Pulmonary artery endothelial cell (primary cell): ENCODE results near the gene APOC4. TPM values are rescaled to one million over a fixed set of nuclear protein-coding genes. Genes with fewer than 3 reads are reported as not detected.
"Not testable (repeated sequence)": the region's sequence is repeated elsewhere in the genome, so short reads cannot be mapped to it uniquely, and the experiment has no call there.

Source experiments
- DNase-seq: peaks from one replicate; pipeline ENCODE4 v3.0.0-alpha.2; 2011; ENCODE audit warnings: low read depth, low spot score
- total RNA-seq: library from RNA; depleted of rRNA; stranded (reverse); fragments of >200 nt; gene quantifications from 2 replicates; pipeline ENCODE4 v1.2.3, GENCODE V29; 2014

The APOC4 gene, protein sequence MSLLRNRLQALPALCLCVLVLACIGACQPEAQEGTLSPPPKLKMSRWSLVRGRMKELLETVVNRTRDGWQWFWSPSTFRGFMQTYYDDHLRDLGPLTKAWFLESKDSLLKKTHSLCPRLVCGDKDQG
- not detected in 2 replicates for total RNA-seq

DNA sequence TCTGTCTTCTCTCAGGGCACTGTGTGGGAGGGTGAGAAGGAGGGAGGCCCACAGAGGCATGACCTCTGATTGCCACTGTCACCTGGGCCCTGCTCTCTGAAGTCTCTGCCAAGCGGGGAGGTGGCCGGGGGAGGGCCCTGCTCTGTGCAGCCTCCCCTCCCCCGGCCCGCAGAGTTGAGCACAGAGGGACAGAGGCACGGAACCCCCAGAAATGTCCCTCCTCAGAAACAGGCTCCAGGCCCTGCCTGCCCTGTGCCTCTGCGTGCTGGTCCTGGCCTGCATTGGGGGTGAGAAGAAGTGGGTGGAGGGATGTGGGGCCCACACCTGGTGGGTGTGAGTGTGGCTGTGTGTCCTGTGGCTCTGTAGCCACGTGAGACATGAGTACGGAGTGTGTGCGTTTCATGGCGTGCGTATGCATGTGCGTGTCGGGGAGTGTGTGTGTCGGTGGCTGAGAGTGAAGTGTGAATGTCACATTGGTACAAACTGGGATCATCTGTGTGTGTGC, at the start of gene APOC4:
Gene APOC4, plus strand, starts transcription at position 171 of the 505 bp plus-strand sequence. Its CDS starts 41 bp downstream, at position 212.
- DNase-seq = no peak

GRCh38 chr19:44892932-44893331, 49.1 kb upstream of the APOC4 start:
- no peak for DNase-seq

DNA sequence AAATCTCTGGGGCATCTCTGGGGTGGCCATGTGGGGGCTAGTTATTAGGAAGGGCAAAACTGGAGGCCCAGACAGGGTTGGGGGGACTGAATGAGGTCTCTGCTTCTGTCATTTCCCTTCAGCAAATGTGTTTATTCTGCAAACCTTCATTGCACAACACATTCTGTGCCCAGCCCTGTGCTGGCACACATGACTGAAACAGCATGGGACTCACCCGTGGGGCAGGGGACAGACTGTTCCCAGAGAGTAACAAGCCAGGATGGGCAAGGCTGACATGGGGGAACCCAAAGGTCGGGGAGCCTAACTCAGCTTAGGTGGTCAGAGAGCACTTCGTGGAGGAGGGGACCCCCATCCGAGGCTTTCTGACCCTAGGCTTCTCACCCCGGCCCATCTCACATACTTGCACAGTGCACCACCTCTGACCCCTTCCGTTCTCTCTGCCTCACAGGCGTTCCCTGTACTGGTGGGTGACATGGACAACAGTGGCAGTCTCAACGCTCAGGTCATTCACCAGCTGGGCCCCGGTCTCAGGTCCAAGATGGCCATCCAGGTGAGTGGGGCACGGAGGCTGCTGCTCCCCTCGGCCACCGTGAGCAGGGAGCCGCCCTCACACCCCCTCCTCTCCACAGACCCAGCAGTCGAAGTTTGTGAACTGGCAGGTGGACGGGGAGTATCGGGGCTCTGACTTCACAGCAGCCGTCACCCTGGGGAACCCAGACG, 48.5 kb upstream of the APOC4 start:
- DNase-seq = no peak

GRCh38 chr19:44894052-44894400, 48.0 kb upstream of the APOC4 start:
- DNase-seq = no peak

DNA sequence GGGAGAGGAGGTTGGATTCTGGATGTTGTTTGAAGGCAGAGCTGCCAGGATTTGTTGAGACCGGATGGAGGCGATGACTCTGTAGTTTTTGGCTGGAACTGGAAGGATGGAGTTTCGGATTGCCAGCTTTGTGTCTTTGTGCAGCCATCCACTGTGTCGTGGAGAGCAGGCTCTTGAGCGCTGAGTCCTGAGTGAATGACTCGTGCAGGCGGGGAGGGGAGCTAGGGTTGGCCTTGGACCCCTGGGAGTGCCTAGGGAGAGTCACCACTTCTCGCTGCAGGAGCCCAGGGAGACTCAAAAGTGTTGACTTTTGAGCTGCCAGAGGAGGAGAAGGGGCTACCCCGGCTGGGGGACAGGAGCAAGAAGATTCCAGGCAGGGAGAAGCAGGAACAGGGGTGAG, 47.1 kb upstream of the APOC4 start:
- DNase-seq = no peak

DNA sequence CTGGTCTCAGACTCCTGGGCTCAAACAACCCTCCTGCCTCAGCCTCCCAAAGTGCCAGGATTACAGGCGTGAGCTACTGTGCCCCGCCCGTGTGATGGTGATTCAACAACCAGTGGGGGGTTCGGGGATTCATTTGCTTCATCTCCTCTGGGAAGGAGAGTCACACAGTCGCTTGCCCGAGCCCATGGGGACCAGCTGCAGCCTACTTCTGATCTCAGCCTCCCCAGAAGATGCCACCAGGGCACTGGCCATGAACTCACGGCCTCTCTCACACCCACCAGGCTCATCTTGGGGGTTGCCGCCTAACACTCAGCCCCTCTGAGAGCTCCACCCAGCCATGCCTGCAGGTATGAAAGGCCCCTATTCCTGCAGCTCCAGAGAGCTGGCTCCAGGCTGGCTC, 44.2 kb upstream of the APOC4 start:
- DNase-seq = no peak

- DNase-seq = no peak
Measured at GRCh38 chr19:44900328-44901244, 41.5 kb upstream of the APOC4 start.

- DNase-seq = no peak
Measured at GRCh38 chr19:44903216-44903601, 38.8 kb upstream of the APOC4 start.

GRCh38 chr19:44903602-44904425, 38.2 kb upstream of the APOC4 start:
- no peak for DNase-seq

DNA sequence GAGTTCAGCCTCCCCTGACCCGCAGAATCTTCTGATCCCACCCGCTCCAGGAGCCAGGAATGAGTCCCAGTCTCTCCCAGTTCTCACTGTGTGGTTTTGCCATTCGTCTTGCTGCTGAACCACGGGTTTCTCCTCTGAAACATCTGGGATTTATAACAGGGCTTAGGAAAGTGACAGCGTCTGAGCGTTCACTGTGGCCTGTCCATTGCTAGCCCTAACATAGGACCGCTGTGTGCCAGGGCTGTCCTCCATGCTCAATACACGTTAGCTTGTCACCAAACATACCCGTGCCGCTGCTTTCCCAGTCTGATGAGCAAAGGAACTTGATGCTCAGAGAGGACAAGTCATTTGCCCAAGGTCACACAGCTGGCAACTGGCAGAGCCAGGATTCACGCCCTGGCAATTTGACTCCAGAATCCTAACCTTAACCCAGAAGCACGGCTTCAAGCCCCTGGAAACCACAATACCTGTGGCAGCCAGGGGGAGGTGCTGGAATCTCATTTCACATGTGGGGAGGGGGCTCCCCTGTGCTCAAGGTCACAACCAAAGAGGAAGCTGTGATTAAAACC, 37.5 kb upstream of the APOC4 start:
- DNase-seq = no peak

- DNase-seq = no peak
Measured at GRCh38 chr19:44905437-44906160, 36.4 kb upstream of the APOC4 start, which contains the start of gene APOE. TSS of gene APOE (plus strand) at chr19:44905796. CDS start at chr19:44906625, 829 bp downstream.

DNA sequence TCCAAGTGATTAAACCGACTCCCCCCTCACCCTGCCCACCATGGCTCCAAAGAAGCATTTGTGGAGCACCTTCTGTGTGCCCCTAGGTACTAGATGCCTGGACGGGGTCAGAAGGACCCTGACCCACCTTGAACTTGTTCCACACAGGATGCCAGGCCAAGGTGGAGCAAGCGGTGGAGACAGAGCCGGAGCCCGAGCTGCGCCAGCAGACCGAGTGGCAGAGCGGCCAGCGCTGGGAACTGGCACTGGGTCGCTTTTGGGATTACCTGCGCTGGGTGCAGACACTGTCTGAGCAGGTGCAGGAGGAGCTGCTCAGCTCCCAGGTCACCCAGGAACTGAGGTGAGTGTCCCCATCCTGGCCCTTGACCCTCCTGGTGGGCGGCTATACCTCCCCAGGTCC, 34.4 kb upstream of the APOC4 start:
- DNase-seq = no peak

DNA sequence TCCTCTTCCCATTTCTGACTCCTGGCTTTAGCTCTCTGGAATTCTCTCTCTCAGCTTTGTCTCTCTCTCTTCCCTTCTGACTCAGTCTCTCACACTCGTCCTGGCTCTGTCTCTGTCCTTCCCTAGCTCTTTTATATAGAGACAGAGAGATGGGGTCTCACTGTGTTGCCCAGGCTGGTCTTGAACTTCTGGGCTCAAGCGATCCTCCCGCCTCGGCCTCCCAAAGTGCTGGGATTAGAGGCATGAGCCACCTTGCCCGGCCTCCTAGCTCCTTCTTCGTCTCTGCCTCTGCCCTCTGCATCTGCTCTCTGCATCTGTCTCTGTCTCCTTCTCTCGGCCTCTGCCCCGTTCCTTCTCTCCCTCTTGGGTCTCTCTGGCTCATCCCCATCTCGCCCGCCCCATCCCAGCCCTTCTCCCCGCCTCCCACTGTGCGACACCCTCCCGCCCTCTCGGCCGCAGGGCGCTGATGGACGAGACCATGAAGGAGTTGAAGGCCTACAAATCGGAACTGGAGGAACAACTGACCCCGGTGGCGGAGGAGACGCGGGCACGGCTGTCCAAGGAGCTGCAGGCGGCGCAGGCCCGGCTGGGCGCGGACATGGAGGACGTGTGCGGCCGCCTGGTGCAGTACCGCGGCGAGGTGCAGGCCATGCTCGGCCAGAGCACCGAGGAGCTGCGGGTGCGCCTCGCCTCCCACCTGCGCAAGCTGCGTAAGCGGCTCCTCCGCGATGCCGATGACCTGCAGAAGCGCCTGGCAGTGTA, 33.8 kb upstream of the APOC4 start:
- no peak for DNase-seq

DNA sequence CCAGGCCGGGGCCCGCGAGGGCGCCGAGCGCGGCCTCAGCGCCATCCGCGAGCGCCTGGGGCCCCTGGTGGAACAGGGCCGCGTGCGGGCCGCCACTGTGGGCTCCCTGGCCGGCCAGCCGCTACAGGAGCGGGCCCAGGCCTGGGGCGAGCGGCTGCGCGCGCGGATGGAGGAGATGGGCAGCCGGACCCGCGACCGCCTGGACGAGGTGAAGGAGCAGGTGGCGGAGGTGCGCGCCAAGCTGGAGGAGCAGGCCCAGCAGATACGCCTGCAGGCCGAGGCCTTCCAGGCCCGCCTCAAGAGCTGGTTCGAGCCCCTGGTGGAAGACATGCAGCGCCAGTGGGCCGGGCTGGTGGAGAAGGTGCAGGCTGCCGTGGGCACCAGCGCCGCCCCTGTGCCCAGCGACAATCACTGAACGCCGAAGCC, 33.2 kb upstream of the APOC4 start:
- DNase-seq = no peak

- DNase-seq = no peak
Measured at GRCh38 chr19:44909775-44910174, 32.3 kb upstream of the APOC4 start.

DNA sequence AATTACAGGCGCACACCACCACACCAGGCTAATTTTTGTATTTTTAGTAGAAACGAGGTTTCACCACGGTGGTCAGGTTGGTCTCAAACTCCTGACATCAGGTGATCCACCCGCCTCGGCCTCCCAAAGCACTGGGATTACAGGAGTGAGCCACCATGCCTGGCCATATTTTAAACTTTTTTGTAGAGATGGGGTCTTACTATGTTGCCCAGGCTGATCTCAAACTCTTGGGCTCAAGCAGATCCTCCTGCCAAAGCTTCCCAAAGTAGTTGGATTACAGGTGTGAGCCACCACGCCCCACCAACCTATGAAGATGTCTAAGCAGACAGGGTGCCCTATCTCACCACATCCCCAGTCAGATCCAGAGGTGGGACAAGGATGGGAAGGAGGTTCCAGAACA, 30.1 kb upstream of the APOC4 start:
- DNase-seq = not testable (repeated sequence)

GRCh38 chr19:44912854-44913253, 29.2 kb upstream of the APOC4 start:
- no peak for DNase-seq

DNA sequence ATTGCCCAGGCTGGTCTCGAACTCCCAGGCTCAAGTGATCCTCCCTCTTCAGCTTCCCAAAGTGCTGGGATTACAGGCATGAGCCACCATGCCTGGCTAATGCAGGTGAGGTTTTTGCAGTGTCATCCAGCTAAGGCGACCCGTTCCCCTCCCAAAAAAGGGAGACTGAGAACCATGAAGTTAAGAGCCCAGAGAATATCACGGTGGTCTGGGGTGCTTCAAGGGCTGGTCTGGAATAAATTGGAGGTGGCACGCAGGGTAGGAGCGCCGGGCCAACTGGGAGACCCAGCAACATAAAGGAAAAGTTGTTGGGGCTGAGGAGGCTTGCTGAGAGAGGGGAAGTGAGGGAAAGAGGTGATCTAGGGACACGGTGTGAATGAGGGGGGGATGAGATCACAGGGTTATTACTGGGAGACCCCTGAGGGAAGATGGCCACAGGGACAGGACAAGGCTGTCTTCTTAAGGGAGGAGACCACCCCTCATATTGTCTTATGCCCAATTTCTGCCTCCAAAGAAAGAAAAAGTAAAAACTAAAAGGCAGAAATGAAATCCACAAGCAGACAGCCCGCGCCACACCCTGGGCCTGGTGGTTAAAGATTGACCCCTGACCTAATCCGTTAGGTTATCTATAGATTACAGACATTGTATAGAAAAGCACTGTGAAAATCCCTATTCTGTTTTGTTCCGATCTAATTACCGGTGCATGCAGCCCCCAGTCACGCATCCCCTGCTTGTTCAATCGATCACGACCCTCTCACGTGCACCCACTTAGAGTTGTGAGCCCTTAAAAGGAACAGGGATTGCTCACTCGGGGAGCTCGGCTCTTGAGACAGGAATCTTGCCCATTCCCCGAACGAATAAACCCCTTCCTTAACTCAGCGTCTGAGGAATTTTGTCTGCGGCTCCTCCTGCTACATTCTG, 28.3 kb upstream of the APOC4 start:
- DNase-seq = not testable (repeated sequence)
